Measurements from ENCODE around the gene ALDOC. TPM values are rescaled to one million over a fixed set of nuclear protein-coding genes. Genes with fewer than 3 reads are reported as not detected.
A peak's percentile ranks its signal among the peaks of the same experiment; 100 is the strongest.

ALDOC gene
- total and polyA plus RNA-seq, 4 donors: 15.5 to 52.5 (median 30.6) TPM

GRCh38 chr17:28548417-28549130, 28.1 kb downstream of the ALDOC start:
- no peak for DNase-seq
- H3K27ac ChIP-seq (ENCODE audit: low read depth in 1 of 2, low read length in 1 of 2): no peak overlapping the region
- H3K9ac ChIP-seq (ENCODE audit: insufficient read depth in 1 of 2, low read length in 2 of 2): no peak overlapping the region
- no peak for TF ChIP-seq CTCF (IDR thresholded peaks at IDR 0.05; ENCODE audit: control extremely low read depth, extremely low read depth)
- no peak for ATAC-seq (ENCODE audit: insufficient read depth, low FRiP score)
- peaks cover 0 to 6% (median 3%) of the 10 kb centered on the region in 4 donors for H3K36me3 ChIP-seq (ENCODE audit: control insufficient read depth in 4 of 4, insufficient read depth in 4 of 4, low read length in 4 of 4)
- H3K9me3 ChIP-seq (ENCODE audit: control insufficient read depth in 4 of 4, insufficient read depth in 3 of 4, low read length in 3 of 4): no peaks in the 10 kb centered on the region
- peaks cover 0 to 12% (median 4%) of the 10 kb centered on the region in 5 donors for H3K4me1 ChIP-seq (ENCODE audit: control insufficient read depth in 5 of 5, insufficient read depth in 5 of 5, low read length in 5 of 5)
- no peak overlapping the region for H3K4me3 ChIP-seq
- WGBS, 2 donors: 90 to 94% methylated on average over 6 of the region's 6 CpGs
- no peaks in the 10 kb centered on the region for H3K27me3 ChIP-seq (ENCODE audit: control insufficient read depth in 3 of 3, insufficient read depth in 3 of 3, low read length in 2 of 3)

- ATAC-seq (ENCODE audit: insufficient read depth, low FRiP score) (peak; percentile 48), DNase-seq (peak; percentile 72 to 76 (median 74))
- 43 to 59% methylated on average over 26 of the region's 26 CpGs for WGBS, 2 donors
- Histone ChIP-seq H3K4me1 (ENCODE audit: control insufficient read depth in 5 of 5, insufficient read depth in 5 of 5, low read length in 5 of 5) (peaks cover 0 to 12% (median 2%) of the 10 kb centered on the region in 5 donors), H3K9ac (ENCODE audit: insufficient read depth in 1 of 2, low read length in 2 of 2) (no peak overlapping the region), H3K4me3 (no peak overlapping the region), H3K9me3 (ENCODE audit: control insufficient read depth in 4 of 4, insufficient read depth in 3 of 4, low read length in 3 of 4) (no peaks in the 10 kb centered on the region), H3K27ac (ENCODE audit: low read depth in 1 of 2, low read length in 1 of 2) (peak overlapping the region in 1 of 2 donors; percentile 54), H3K36me3 (ENCODE audit: control insufficient read depth in 4 of 4, insufficient read depth in 4 of 4, low read length in 4 of 4) (peaks cover 0 to 4% (median 0%) of the 10 kb centered on the region in 4 donors), H3K27me3 (ENCODE audit: control insufficient read depth in 3 of 3, insufficient read depth in 3 of 3, low read length in 2 of 3) (no peaks in the 10 kb centered on the region)
- TF ChIP-seq CTCF (IDR thresholded peaks at IDR 0.05; ENCODE audit: control extremely low read depth, extremely low read depth): peak; percentile 59
Observed at GRCh38 chr17:28547623-28548416, 28.9 kb downstream of the ALDOC start.

- Histone ChIP-seq H3K27me3 (ENCODE audit: control insufficient read depth in 3 of 3, insufficient read depth in 3 of 3, low read length in 2 of 3) (no peaks in the 10 kb centered on the region), H3K4me1 (ENCODE audit: control insufficient read depth in 5 of 5, insufficient read depth in 5 of 5, low read length in 5 of 5) (peaks cover 0 to 12% (median 0%) of the 10 kb centered on the region in 5 donors), H3K9me3 (ENCODE audit: control insufficient read depth in 4 of 4, insufficient read depth in 3 of 4, low read length in 3 of 4) (no peaks in the 10 kb centered on the region), H3K36me3 (ENCODE audit: control insufficient read depth in 4 of 4, insufficient read depth in 4 of 4, low read length in 4 of 4) (peaks cover 0 to 4% (median 0%) of the 10 kb centered on the region in 4 donors), H3K4me3 (no peak overlapping the region), H3K9ac (ENCODE audit: insufficient read depth in 1 of 2, low read length in 2 of 2) (no peak overlapping the region), H3K27ac (ENCODE audit: low read depth in 1 of 2, low read length in 1 of 2) (no peak overlapping the region)
- 87 to 92% methylated on average over 14 of the region's 14 CpGs for WGBS, 2 donors
- ATAC-seq (ENCODE audit: insufficient read depth, low FRiP score) (no peak), DNase-seq (no peak)
- TF ChIP-seq CTCF (IDR thresholded peaks at IDR 0.05; ENCODE audit: control extremely low read depth, extremely low read depth): no peak
Observed at GRCh38 chr17:28547096-28547622, 29.5 kb downstream of the ALDOC start.
